Stimulated activated naive B cell treated with anti-CD40 and anti-IgM and Interleukin-4, amounts not matched to agents 10 μg/mL and 1 μg/mL and 100 μg/mL, for 72 hours (primary cell): Measurements from ENCODE around the gene NT5DC1.
"Not testable (repeated sequence)": the region's sequence is repeated elsewhere in the genome, so short reads cannot be mapped to it uniquely, and the experiment has no call there.

ENCODE experiments used
- ATAC-seq, 2 donors: fragments of 150-1000 bp; cut with Tn5 transposase; replicated peaks; 2 replicates each; pipeline ENCODE4 v1.10.0; 2021; ENCODE audit warnings: moderate library complexity in 1 of 2
- DNase-seq: peaks from one replicate; pipeline ENCODE4 v3.0.0; 2021
- H3K27ac Mint-ChIP-seq: one replicate; pipeline ENCODE4 v1.8.0; 2022; ENCODE audit warnings: mild to moderate bottlenecking, mixed read lengths
- H3K27me3 Mint-ChIP-seq, 2 donors: one replicate each; pipeline ENCODE4 v1.8.0; 2022; ENCODE audit warnings: mixed read lengths in 2 of 2
- H3K36me3 Mint-ChIP-seq, 2 donors: one replicate each; pipeline ENCODE4 v1.8.0; 2022; ENCODE audit warnings: mixed read lengths in 2 of 2, mild to moderate bottlenecking in 1 of 2
- H3K4me1 Mint-ChIP-seq, 2 donors: one replicate each; pipeline ENCODE4 v1.8.0; 2022; ENCODE audit warnings: mixed read lengths in 2 of 2, mild to moderate bottlenecking in 1 of 2
- H3K4me3 Mint-ChIP-seq, 2 donors: one replicate each; pipeline ENCODE4 v1.8.0; 2022; ENCODE audit warnings: mild to moderate bottlenecking in 2 of 2, mixed read lengths in 2 of 2, moderate library complexity in 1 of 2
- H3K9me3 Mint-ChIP-seq, 2 donors: one replicate each; pipeline ENCODE4 v1.8.0; 2022; ENCODE audit warnings: mixed read lengths in 2 of 2, mild to moderate bottlenecking in 1 of 2

NT5DC1 gene

DNA sequence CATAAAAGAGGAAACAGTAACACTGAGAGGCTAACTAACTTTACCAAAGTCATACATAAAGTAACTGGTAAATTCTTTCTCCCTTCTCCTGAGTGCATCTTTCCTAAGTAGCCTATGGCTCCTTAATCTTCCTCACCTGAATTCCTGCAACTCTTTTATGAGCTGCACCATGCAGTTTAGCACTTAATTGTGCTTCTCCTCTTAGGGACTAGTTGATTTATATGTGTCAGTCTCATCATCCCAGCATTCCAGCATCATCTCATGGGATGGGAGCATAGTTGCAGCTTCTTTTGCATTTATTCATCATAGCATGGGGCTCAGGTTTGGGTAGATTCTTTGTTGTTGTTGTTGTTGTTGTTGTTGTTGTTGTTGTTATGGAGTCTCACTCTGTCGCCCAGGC is 182.5 kb downstream of the NT5DC1 start:
- Mint-ChIP-seq H3K27me3 (no peaks in the 10 kb centered on the region), H3K27ac (no peak overlapping the region), H3K4me1 (peaks cover 13 to 28% of the 10 kb centered on the region in 2 donors), H3K9me3 (no peaks in the 10 kb centered on the region), H3K4me3 (no peak overlapping the region), H3K36me3 (peaks cover 10 to 14% of the 10 kb centered on the region in 2 donors)
- DNase-seq (no peak), ATAC-seq (no peak)

DNA sequence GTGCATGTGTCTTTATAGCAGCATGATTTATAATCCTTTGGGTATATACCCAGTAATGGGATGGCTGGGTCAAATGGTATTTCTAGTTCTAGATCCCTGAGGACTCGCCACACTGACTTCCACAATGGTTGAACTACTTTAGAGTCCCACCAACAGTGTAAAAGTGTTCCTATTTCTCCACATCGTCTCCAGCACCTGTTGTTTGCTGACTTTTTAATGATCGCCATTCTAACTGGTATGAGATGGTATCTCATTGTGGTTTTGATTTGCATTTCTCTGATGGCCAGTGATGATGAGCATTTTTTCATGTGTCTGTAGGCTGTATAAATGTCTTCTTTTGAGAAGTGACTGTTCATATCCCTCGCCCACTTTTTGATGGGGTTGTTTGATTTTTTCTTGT is 184.3 kb downstream of the NT5DC1 start:
- H3K36me3 Mint-ChIP-seq, DNase-seq, H3K4me1 Mint-ChIP-seq, H3K27ac Mint-ChIP-seq, H3K9me3 Mint-ChIP-seq, H3K4me3 Mint-ChIP-seq, H3K27me3 Mint-ChIP-seq, ATAC-seq: not testable (repeated sequence)

DNA sequence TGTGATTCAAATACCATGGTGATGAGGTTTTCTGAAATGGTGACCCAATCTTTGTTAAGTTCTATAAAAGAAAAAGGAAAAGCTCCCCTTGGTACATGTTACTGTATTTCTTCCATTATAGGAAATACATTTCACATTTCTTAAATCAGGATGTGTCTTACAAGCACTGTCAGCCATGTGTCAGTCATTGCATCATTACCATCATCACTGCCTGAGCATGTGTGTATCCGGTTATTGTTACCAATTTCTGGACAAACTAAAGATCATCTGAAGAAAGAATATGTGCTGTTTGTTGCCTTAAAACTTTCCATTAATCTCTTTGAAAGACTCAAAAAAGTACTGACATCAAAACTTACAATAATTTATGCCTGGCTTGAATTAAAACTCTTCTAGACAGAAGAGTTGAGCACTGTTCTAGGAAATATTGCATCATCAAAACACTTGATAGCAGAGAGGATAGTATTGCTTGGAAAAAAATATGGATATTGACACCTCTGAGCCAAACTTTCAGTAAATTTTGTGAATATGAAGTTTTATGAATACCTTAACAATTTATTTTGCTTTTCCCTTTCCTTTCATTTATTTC is 186.2 kb downstream of the NT5DC1 start:
- ATAC-seq = no peak

DNA sequence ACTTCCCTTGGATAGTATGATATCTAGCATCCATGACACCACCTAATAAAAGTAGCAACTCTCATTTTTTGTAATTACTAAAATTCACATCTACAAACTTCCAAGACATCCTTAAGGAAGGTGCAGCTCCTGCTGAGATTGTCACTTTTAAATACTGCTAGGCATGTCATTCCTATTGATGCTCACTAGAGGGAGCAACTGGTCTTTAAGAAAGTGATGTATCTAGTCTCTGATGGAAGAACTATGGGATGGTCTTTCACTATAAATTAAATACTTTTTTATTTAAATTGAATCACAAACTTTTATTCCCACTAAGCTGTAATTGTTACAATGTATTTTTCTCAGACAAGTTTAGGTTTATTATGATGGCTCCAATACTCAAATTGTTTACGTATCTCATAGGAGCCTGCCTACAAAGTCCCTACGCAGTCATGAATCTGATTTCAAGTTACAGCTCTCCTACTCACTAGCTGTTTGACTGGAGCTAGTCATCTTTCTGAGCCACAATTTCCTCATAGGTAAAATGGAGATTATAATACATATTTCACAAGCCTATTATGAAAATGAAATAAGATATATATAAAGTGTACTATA is 187.1 kb downstream of the NT5DC1 start:
- Mint-ChIP-seq H3K27me3 (no peaks in the 10 kb centered on the region), H3K36me3 (no peaks in the 10 kb centered on the region), H3K4me3 (no peak overlapping the region), H3K9me3 (no peaks in the 10 kb centered on the region), H3K27ac (no peak overlapping the region), H3K4me1 (no peaks in the 10 kb centered on the region)
- DNase-seq (no peak), ATAC-seq (peak in 1 of 2 donors; percentile 62)

More for the DNA sequence above, 186.2 kb downstream of the NT5DC1 start:
- no peak overlapping the region for H3K4me3 Mint-ChIP-seq
- H3K9me3 Mint-ChIP-seq = no peaks in the 10 kb centered on the region
- H3K36me3 Mint-ChIP-seq = no peaks in the 10 kb centered on the region
- H3K27ac Mint-ChIP-seq = no peak overlapping the region
- no peaks in the 10 kb centered on the region for H3K4me1 Mint-ChIP-seq
- H3K27me3 Mint-ChIP-seq = no peaks in the 10 kb centered on the region
- DNase-seq = no peak

DNA sequence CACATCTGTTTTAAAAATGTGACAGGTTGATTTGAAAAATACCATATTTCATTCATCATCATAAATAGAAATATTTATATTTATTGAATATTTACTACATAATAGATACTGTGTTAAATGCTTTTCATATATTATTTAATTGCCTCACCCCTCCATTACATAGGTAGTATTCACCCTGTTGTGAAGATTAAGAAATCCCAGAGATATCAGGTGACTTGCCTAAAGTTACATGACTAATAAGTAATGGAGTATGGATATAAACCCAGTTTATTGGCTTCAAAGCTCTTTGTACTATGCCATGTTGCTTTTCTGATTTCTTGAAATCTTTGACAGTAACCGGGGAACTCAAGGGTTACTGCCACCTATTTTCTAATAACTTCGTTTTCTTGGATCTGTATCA is 189.2 kb downstream of the NT5DC1 start:
- Mint-ChIP-seq H3K36me3 (no peaks in the 10 kb centered on the region), H3K27me3 (no peaks in the 10 kb centered on the region), H3K9me3 (no peaks in the 10 kb centered on the region), H3K4me1 (peaks cover under 1 to 8% of the 10 kb centered on the region in 2 donors), H3K27ac (no peak overlapping the region), H3K4me3 (no peak overlapping the region)
- no peak for DNase-seq
- no peak for ATAC-seq

DNA sequence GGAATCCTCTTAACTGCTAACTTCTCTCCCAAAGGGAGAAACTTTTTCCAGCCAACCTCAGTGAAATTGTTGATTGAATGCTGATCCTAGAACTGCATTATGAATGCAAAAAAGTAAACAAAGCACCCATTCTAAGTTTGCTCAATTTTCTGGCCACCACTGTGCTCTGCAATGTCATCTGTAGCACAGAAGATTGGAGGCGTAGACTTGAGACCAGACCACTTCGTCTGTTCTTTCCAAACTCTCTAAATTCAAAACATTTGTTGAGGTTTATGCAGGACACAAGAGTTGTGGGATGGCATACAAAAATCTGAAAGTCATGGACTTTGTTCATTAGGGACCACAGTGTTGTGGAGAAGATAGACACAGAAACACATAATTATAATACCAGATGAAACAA is 190.1 kb downstream of the NT5DC1 start:
- DNase-seq (no peak), ATAC-seq (no peak)
- no peaks in the 10 kb centered on the region for H3K27me3 Mint-ChIP-seq
- H3K9me3 Mint-ChIP-seq = no peaks in the 10 kb centered on the region
- H3K27ac Mint-ChIP-seq = no peak overlapping the region
- no peak overlapping the region for H3K4me3 Mint-ChIP-seq
- H3K4me1 Mint-ChIP-seq = peaks cover 3 to 12% of the 10 kb centered on the region in 2 donors
- no peaks in the 10 kb centered on the region for H3K36me3 Mint-ChIP-seq

DNA sequence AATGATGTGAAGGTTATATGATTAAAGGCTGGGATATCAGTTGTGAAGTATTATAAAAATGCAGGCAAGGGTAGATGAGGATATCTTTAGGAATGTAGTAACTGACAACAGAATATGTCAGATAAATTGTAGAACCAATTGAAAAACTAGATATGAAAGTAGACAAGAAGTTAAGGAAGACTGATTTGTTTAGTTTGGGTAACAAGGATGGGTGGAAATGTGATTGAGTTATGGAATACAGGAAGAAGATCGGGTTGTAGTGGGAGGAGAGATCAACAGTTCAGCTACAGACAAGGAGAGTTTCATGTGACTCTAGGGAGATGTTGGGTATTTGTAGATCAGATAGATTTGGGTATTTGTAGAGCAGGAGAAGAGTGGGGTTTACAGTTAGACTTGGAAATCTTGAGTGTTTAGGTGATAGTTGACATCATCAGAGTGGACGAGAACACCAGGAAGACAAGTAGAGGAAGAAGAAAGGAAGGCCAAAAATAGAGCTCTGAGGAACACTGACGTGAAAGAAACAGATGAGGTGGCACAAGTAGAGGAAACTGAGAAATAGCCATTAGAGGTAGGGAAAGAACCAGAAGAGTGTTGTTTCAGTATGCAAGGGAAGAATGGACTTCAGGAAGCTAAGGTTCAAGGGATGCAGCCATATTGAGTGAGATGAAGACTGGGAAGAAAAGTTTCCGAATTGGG is 191.2 kb downstream of the NT5DC1 start:
- Mint-ChIP-seq H3K27ac (no peak overlapping the region), H3K9me3 (no peaks in the 10 kb centered on the region)

DNA sequence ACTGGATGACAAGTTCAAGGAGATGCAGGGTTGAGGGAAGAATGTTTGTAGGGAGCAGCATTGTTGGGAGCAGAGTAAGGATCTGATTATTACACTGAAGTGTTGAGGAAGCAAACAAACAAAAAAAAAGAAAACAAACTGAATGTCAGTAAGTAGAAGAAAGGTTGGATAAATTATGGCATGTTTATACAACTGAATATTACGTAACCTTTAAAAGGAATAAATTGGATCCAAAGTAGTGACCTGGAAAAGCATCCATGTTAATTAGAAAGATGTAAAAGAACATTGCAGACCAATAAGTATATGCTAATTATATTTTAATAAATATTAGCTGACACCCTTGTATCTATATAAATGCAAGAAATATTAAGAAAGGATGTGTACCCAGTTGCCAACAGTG is 191.9 kb downstream of the NT5DC1 start:
- Mint-ChIP-seq H3K4me3 (no peak overlapping the region), H3K36me3 (no peaks in the 10 kb centered on the region), H3K9me3 (no peaks in the 10 kb centered on the region), H3K4me1 (peaks cover 8 to 12% of the 10 kb centered on the region in 2 donors), H3K27me3 (no peaks in the 10 kb centered on the region), H3K27ac (no peak overlapping the region)
- ATAC-seq (no peak), DNase-seq (no peak)

More for the DNA sequence above, 191.2 kb downstream of the NT5DC1 start:
- Mint-ChIP-seq H3K4me1 (peaks cover 8 to 12% of the 10 kb centered on the region in 2 donors), H3K36me3 (no peaks in the 10 kb centered on the region), H3K4me3 (no peak overlapping the region), H3K27me3 (no peaks in the 10 kb centered on the region)
- ATAC-seq (peak in 1 of 2 donors; percentile 48), DNase-seq (no peak)

DNA sequence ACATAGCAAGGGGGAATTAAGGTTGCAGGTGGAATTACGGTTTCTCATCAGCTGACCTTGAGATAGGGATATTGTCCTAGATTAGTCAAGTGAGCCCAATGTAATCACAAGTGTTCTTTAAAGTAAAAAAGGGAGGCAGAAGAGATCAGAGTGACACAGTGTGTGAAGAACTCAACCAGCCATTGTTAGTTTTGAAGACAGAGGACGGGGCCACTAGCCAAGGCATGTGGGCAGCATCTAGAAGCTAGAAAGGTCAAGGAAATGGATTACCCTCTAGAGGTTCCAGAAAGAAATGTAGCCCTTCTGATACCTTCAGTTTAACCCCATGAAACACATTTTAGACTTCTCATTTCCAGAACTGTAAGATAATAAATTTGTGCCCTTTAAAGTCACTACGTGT is 197.6 kb downstream of the NT5DC1 start:
- ATAC-seq (no peak), DNase-seq (no peak)
- no peak overlapping the region for H3K27ac Mint-ChIP-seq
- peaks cover 6 to 8% of the 10 kb centered on the region in 2 donors for H3K36me3 Mint-ChIP-seq
- peaks cover 4 to 6% of the 10 kb centered on the region in 2 donors for H3K9me3 Mint-ChIP-seq
- H3K4me3 Mint-ChIP-seq = no peak overlapping the region
- H3K27me3 Mint-ChIP-seq = no peaks in the 10 kb centered on the region
- peaks cover 9 to 16% of the 10 kb centered on the region in 2 donors for H3K4me1 Mint-ChIP-seq

DNA sequence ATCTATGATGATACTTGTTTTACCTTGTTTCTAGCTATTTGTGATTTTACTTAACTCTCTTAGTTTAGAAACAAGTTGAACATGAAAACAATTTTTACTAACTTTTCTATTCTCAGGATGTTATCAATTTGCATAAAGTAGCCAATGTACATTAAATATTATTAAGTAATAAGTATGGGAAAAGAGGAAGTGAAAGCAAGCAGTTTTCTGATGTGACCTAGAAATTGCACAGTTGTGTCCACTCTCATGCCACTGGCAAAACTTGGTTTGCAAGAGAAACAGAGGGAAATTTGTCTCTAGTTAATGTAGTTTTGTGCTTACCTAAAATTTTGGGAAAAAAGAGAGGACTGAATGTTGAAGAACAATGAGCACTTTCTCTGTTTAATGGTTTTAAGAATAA is 198.3 kb downstream of the NT5DC1 start:
- no peaks in the 10 kb centered on the region for H3K27me3 Mint-ChIP-seq
- H3K36me3 Mint-ChIP-seq = peaks cover 6 to 8% of the 10 kb centered on the region in 2 donors
- no peak overlapping the region for H3K4me3 Mint-ChIP-seq
- no peak for DNase-seq
- peaks cover 12 to 22% of the 10 kb centered on the region in 2 donors for H3K4me1 Mint-ChIP-seq
- peaks cover 4 to 6% of the 10 kb centered on the region in 2 donors for H3K9me3 Mint-ChIP-seq
- no peak overlapping the region for H3K27ac Mint-ChIP-seq
- ATAC-seq = no peak
